D721Med (cell line): ENCODE measurements around the gene VGLL2.

Experiments used
- DNase-seq: peaks from one replicate; pipeline ENCODE4 v3.0.0; 2011; ENCODE audit warnings: low spot score; ENCODE audit not compliant: insufficient read length
- FAIRE-seq: peaks from 2 replicates; lab custom pipeline; 2011; peaks lifted over from hg19 to GRCh38; lab: Jason Lieb, UNC
- CTCF ChIP-seq: IDR thresholded peaks from 2 replicates; pipeline ENCODE4 v1.5.1; 2012; ENCODE audit warnings: mild to moderate bottlenecking, control low read depth; ENCODE audit not compliant: insufficient read depth; ENCODE audit errors: missing control alignments

VGLL2 gene

GRCh38 chr6:117265410-117266256 lies at the start of gene VGLL2:
VGLL2 (plus strand) TSS chr6:117265558; CDS start chr6:117265764, 206 bp downstream.
- FAIRE-seq (no peak), DNase-seq (peak; percentile 51)
- TF ChIP-seq CTCF = peak; percentile 16

- FAIRE-seq = no peak
- no peak for TF ChIP-seq CTCF
- DNase-seq = no peak
These were observed 42.5 kb upstream of the VGLL2 start for GRCh38 chr6:117222861-117223260.

GRCh38 chr6:117226778-117227177 lies 38.6 kb upstream of the VGLL2 start:
- FAIRE-seq (no peak), DNase-seq (no peak)
- no peak for TF ChIP-seq CTCF

- DNase-seq (no peak), FAIRE-seq (no peak)
- TF ChIP-seq CTCF = no peak
These were observed 38.0 kb upstream of the VGLL2 start for GRCh38 chr6:117227245-117227962.

- FAIRE-seq (no peak), DNase-seq (no peak)
- TF ChIP-seq CTCF = no peak
These were observed 37.2 kb upstream of the VGLL2 start for GRCh38 chr6:117228202-117228601.

GRCh38 chr6:117229870-117230269 lies 35.5 kb upstream of the VGLL2 start:
- TF ChIP-seq CTCF = no peak
- FAIRE-seq = no peak
- DNase-seq = no peak

GRCh38 chr6:117231466-117231865 lies 33.9 kb upstream of the VGLL2 start:
- no peak for TF ChIP-seq CTCF
- DNase-seq = no peak
- FAIRE-seq = no peak
